M059J (cell line): ENCODE measurements around the gene PROB1. TPM values are rescaled to one million over a fixed set of nuclear protein-coding genes. Genes with fewer than 3 reads are reported as not detected.

Experiments used
- total RNA-seq: library from RNA; depleted of rRNA; stranded (reverse); fragments of >200 nt; shearing (Covaris generic); gene quantifications from 2 replicates; pipeline ENCODE4 v1.2.3, GENCODE V29; 2014; rRNA removed

PROB1 gene
- total RNA-seq, 1 experiment from 2014 or later, result 0.81 TPM

Other genes starting within 250 kb of the PROB1 start
- gene SIL1, start 196.7 kb downstream of the PROB1 start, total RNA-seq, result 50.8 and 61.5 TPM in 2 replicates
- gene MATR3, start 101.4 kb downstream of the PROB1 start, total RNA-seq, result 144 and 237 TPM in 2 replicates
- gene PAIP2, start 53.2 kb downstream of the PROB1 start, total RNA-seq, result 66.6 and 67.8 TPM in 2 replicates
- not detected in 2 replicates for gene SLC23A1, start 11.8 kb downstream of the PROB1 start, total RNA-seq
- not detected in 2 replicates for gene MZB1, start 5.2 kb downstream of the PROB1 start, total RNA-seq
- 6.3 and 12.5 TPM in 2 replicates for gene SPATA24, start 9.0 kb upstream of the PROB1 start, total RNA-seq
- 12.1 and 16.0 TPM in 2 replicates for gene DNAJC18, start 44.4 kb upstream of the PROB1 start, total RNA-seq
- gene ECSCR, start 67.6 kb upstream of the PROB1 start, total RNA-seq, result 1.5 and 2.4 TPM in 2 replicates
- not detected in 2 replicates for gene SMIM33, start 75.9 kb upstream of the PROB1 start, total RNA-seq
- 29.3 and 35.2 TPM in 2 replicates for gene STING1, start 87.7 kb upstream of the PROB1 start, total RNA-seq
- 127 and 165 TPM in 2 replicates for gene UBE2D2, start 166.2 kb upstream of the PROB1 start, total RNA-seq